ENCODE results near the gene ANKH.

Gene ANKH

GRCh38 chr5:14859150-14859549 is 12.4 kb downstream of the ANKH start:
- H3K4me3 ChIP-seq (ENCODE audit: low read depth in 1 of 2, low read length in 2 of 2) = no peak overlapping the region
- no peak overlapping the region for H3K9ac ChIP-seq (ENCODE audit: low read depth in 1 of 2, low read length in 2 of 2)
- no peak overlapping the region for H3K27ac ChIP-seq (ENCODE audit: low read depth, low read length)
- H3K36me3 ChIP-seq (ENCODE audit: control insufficient read depth in 1 of 2, insufficient read depth in 2 of 2, low read length in 2 of 2) = no peaks in the 10 kb centered on the region
- peaks cover 42 to 48% of the 10 kb centered on the region in 2 donors for H3K4me1 ChIP-seq (ENCODE audit: control insufficient read depth in 1 of 2, insufficient read depth in 2 of 2, low read length in 2 of 2)
- no peaks in the 10 kb centered on the region for H3K27me3 ChIP-seq (ENCODE audit: control insufficient read depth in 1 of 2, insufficient read depth in 2 of 2, low read length in 2 of 2)
- H3K9me3 ChIP-seq (ENCODE audit: control insufficient read depth in 1 of 2, low read length in 2 of 2) = no peaks in the 10 kb centered on the region

- Histone ChIP-seq H3K4me3 (ENCODE audit: low read depth in 1 of 2, low read length in 2 of 2) (peak overlapping the region in 1 of 2 donors; percentile 13), H3K9ac (ENCODE audit: low read depth in 1 of 2, low read length in 2 of 2) (no peak overlapping the region), H3K36me3 (ENCODE audit: control insufficient read depth in 1 of 2, insufficient read depth in 2 of 2, low read length in 2 of 2) (peaks cover 0 to under 1% of the 10 kb centered on the region in 2 donors), H3K27ac (ENCODE audit: low read depth, low read length) (no peak overlapping the region), H3K9me3 (ENCODE audit: control insufficient read depth in 1 of 2, low read length in 2 of 2) (no peaks in the 10 kb centered on the region), H3K27me3 (ENCODE audit: control insufficient read depth in 1 of 2, insufficient read depth in 2 of 2, low read length in 2 of 2) (no peaks in the 10 kb centered on the region), H3K4me1 (ENCODE audit: control insufficient read depth in 1 of 2, insufficient read depth in 2 of 2, low read length in 2 of 2) (peaks cover 45 to 46% of the 10 kb centered on the region in 2 donors)
These were observed 16.2 kb downstream of the ANKH start for GRCh38 chr5:14855366-14855765.

GRCh38 chr5:14854799-14855198 is 16.8 kb downstream of the ANKH start:
- H3K9ac ChIP-seq (ENCODE audit: low read depth in 1 of 2, low read length in 2 of 2) = no peak overlapping the region
- H3K27me3 ChIP-seq (ENCODE audit: control insufficient read depth in 1 of 2, insufficient read depth in 2 of 2, low read length in 2 of 2) = no peaks in the 10 kb centered on the region
- peaks cover 43 to 49% of the 10 kb centered on the region in 2 donors for H3K4me1 ChIP-seq (ENCODE audit: control insufficient read depth in 1 of 2, insufficient read depth in 2 of 2, low read length in 2 of 2)
- H3K9me3 ChIP-seq (ENCODE audit: control insufficient read depth in 1 of 2, low read length in 2 of 2) = no peaks in the 10 kb centered on the region
- no peak overlapping the region for H3K27ac ChIP-seq (ENCODE audit: low read depth, low read length)
- peak overlapping the region; percentile 2 to 13 for H3K4me3 ChIP-seq (ENCODE audit: low read depth in 1 of 2, low read length in 2 of 2)
- H3K36me3 ChIP-seq (ENCODE audit: control insufficient read depth in 1 of 2, insufficient read depth in 2 of 2, low read length in 2 of 2) = peaks cover 0 to 4% of the 10 kb centered on the region in 2 donors

GRCh38 chr5:14853685-14854084 is 17.9 kb downstream of the ANKH start:
- Histone ChIP-seq H3K27me3 (ENCODE audit: control insufficient read depth in 1 of 2, insufficient read depth in 2 of 2, low read length in 2 of 2) (no peaks in the 10 kb centered on the region), H3K9me3 (ENCODE audit: control insufficient read depth in 1 of 2, low read length in 2 of 2) (no peaks in the 10 kb centered on the region), H3K4me1 (ENCODE audit: control insufficient read depth in 1 of 2, insufficient read depth in 2 of 2, low read length in 2 of 2) (peaks cover 40 to 49% of the 10 kb centered on the region in 2 donors), H3K9ac (ENCODE audit: low read depth in 1 of 2, low read length in 2 of 2) (no peak overlapping the region), H3K4me3 (ENCODE audit: low read depth in 1 of 2, low read length in 2 of 2) (no peak overlapping the region), H3K36me3 (ENCODE audit: control insufficient read depth in 1 of 2, insufficient read depth in 2 of 2, low read length in 2 of 2) (peaks cover 0 to 6% of the 10 kb centered on the region in 2 donors), H3K27ac (ENCODE audit: low read depth, low read length) (no peak overlapping the region)

- Histone ChIP-seq H3K9me3 (ENCODE audit: control insufficient read depth in 1 of 2, low read length in 2 of 2) (no peaks in the 10 kb centered on the region), H3K9ac (ENCODE audit: low read depth in 1 of 2, low read length in 2 of 2) (no peak overlapping the region), H3K27ac (ENCODE audit: low read depth, low read length) (no peak overlapping the region), H3K4me3 (ENCODE audit: low read depth in 1 of 2, low read length in 2 of 2) (no peak overlapping the region), H3K4me1 (ENCODE audit: control insufficient read depth in 1 of 2, insufficient read depth in 2 of 2, low read length in 2 of 2) (peaks cover 40 to 46% of the 10 kb centered on the region in 2 donors), H3K36me3 (ENCODE audit: control insufficient read depth in 1 of 2, insufficient read depth in 2 of 2, low read length in 2 of 2) (peaks cover 0 to 10% of the 10 kb centered on the region in 2 donors), H3K27me3 (ENCODE audit: control insufficient read depth in 1 of 2, insufficient read depth in 2 of 2, low read length in 2 of 2) (no peaks in the 10 kb centered on the region)
These were observed 18.8 kb downstream of the ANKH start for GRCh38 chr5:14852779-14853178.

- Histone ChIP-seq H3K36me3 (ENCODE audit: control insufficient read depth in 1 of 2, insufficient read depth in 2 of 2, low read length in 2 of 2) (peaks cover 0 to 10% of the 10 kb centered on the region in 2 donors), H3K9ac (ENCODE audit: low read depth in 1 of 2, low read length in 2 of 2) (no peak overlapping the region), H3K27ac (ENCODE audit: low read depth, low read length) (no peak overlapping the region), H3K4me3 (ENCODE audit: low read depth in 1 of 2, low read length in 2 of 2) (no peak overlapping the region), H3K4me1 (ENCODE audit: control insufficient read depth in 1 of 2, insufficient read depth in 2 of 2, low read length in 2 of 2) (peaks cover 40 to 46% of the 10 kb centered on the region in 2 donors), H3K9me3 (ENCODE audit: control insufficient read depth in 1 of 2, low read length in 2 of 2) (no peaks in the 10 kb centered on the region), H3K27me3 (ENCODE audit: control insufficient read depth in 1 of 2, insufficient read depth in 2 of 2, low read length in 2 of 2) (no peaks in the 10 kb centered on the region)
These were observed 19.5 kb downstream of the ANKH start for GRCh38 chr5:14851999-14852526.

- H3K4me1 ChIP-seq (ENCODE audit: control insufficient read depth in 1 of 2, insufficient read depth in 2 of 2, low read length in 2 of 2) = peaks cover 40 to 46% of the 10 kb centered on the region in 2 donors
- H3K36me3 ChIP-seq (ENCODE audit: control insufficient read depth in 1 of 2, insufficient read depth in 2 of 2, low read length in 2 of 2) = peaks cover 0 to 10% of the 10 kb centered on the region in 2 donors
- no peak overlapping the region for H3K9ac ChIP-seq (ENCODE audit: low read depth in 1 of 2, low read length in 2 of 2)
- H3K9me3 ChIP-seq (ENCODE audit: control insufficient read depth in 1 of 2, low read length in 2 of 2) = no peaks in the 10 kb centered on the region
- H3K27me3 ChIP-seq (ENCODE audit: control insufficient read depth in 1 of 2, insufficient read depth in 2 of 2, low read length in 2 of 2) = no peaks in the 10 kb centered on the region
- no peak overlapping the region for H3K27ac ChIP-seq (ENCODE audit: low read depth, low read length)
- peak overlapping the region in 1 of 2 donors; percentile 15 for H3K4me3 ChIP-seq (ENCODE audit: low read depth in 1 of 2, low read length in 2 of 2)
These were observed 20.0 kb downstream of the ANKH start for GRCh38 chr5:14851597-14851996.

- Histone ChIP-seq H3K9ac (ENCODE audit: low read depth in 1 of 2, low read length in 2 of 2) (peak overlapping the region; percentile 16 to 38), H3K36me3 (ENCODE audit: control insufficient read depth in 1 of 2, insufficient read depth in 2 of 2, low read length in 2 of 2) (peaks cover 0 to 12% of the 10 kb centered on the region in 2 donors), H3K9me3 (ENCODE audit: control insufficient read depth in 1 of 2, low read length in 2 of 2) (no peaks in the 10 kb centered on the region), H3K27ac (ENCODE audit: low read depth, low read length) (no peak overlapping the region), H3K4me1 (ENCODE audit: control insufficient read depth in 1 of 2, insufficient read depth in 2 of 2, low read length in 2 of 2) (peaks cover 40 to 46% of the 10 kb centered on the region in 2 donors), H3K27me3 (ENCODE audit: control insufficient read depth in 1 of 2, insufficient read depth in 2 of 2, low read length in 2 of 2) (no peaks in the 10 kb centered on the region), H3K4me3 (ENCODE audit: low read depth in 1 of 2, low read length in 2 of 2) (peak overlapping the region; percentile 15 to 24)
These were observed 20.5 kb downstream of the ANKH start for GRCh38 chr5:14851050-14851419.

- H3K9ac ChIP-seq (ENCODE audit: low read depth in 1 of 2, low read length in 2 of 2) = peak overlapping the region; percentile 16 to 38
- peak overlapping the region; percentile 15 to 24 for H3K4me3 ChIP-seq (ENCODE audit: low read depth in 1 of 2, low read length in 2 of 2)
- H3K36me3 ChIP-seq (ENCODE audit: control insufficient read depth in 1 of 2, insufficient read depth in 2 of 2, low read length in 2 of 2) = peaks cover 0 to 12% of the 10 kb centered on the region in 2 donors
- no peaks in the 10 kb centered on the region for H3K9me3 ChIP-seq (ENCODE audit: control insufficient read depth in 1 of 2, low read length in 2 of 2)
- no peak overlapping the region for H3K27ac ChIP-seq (ENCODE audit: low read depth, low read length)
- H3K4me1 ChIP-seq (ENCODE audit: control insufficient read depth in 1 of 2, insufficient read depth in 2 of 2, low read length in 2 of 2) = peaks cover 39 to 46% of the 10 kb centered on the region in 2 donors
- H3K27me3 ChIP-seq (ENCODE audit: control insufficient read depth in 1 of 2, insufficient read depth in 2 of 2, low read length in 2 of 2) = no peaks in the 10 kb centered on the region
These were observed 21.0 kb downstream of the ANKH start for GRCh38 chr5:14850419-14851049.

- Histone ChIP-seq H3K4me3 (ENCODE audit: low read depth in 1 of 2, low read length in 2 of 2) (no peak overlapping the region), H3K27me3 (ENCODE audit: control insufficient read depth in 1 of 2, insufficient read depth in 2 of 2, low read length in 2 of 2) (no peaks in the 10 kb centered on the region), H3K27ac (ENCODE audit: low read depth, low read length) (no peak overlapping the region), H3K9ac (ENCODE audit: low read depth in 1 of 2, low read length in 2 of 2) (no peak overlapping the region), H3K36me3 (ENCODE audit: control insufficient read depth in 1 of 2, insufficient read depth in 2 of 2, low read length in 2 of 2) (peaks cover 0 to 12% of the 10 kb centered on the region in 2 donors), H3K4me1 (ENCODE audit: control insufficient read depth in 1 of 2, insufficient read depth in 2 of 2, low read length in 2 of 2) (peaks cover 31 to 38% of the 10 kb centered on the region in 2 donors), H3K9me3 (ENCODE audit: control insufficient read depth in 1 of 2, low read length in 2 of 2) (no peaks in the 10 kb centered on the region)
These were observed 21.9 kb downstream of the ANKH start for GRCh38 chr5:14849516-14850294.

Measured in duodenal mucosa (tissue), 2 donors.